ENCODE data around the gene VIT.

GRCh38 chr2:36678856-36679255, 17.7 kb upstream of the VIT start:
- TF ChIP-seq EZH2 (IDR thresholded peaks at IDR 0.05; ENCODE audit: borderline replicate concordance, low read length), result no peak
- TF ChIP-seq CTCF (conservative IDR thresholded peaks at IDR 0.05 in 1 of 2, IDR thresholded peaks at IDR 0.05 in 1 of 2; ENCODE audit: extremely low read depth in 1 of 2, insufficient read depth in 1 of 2, low read depth in 1 of 2, low read length in 2 of 2), result no peak
